Neutrophil (primary cell): ENCODE data around the gene UBE2Q1.

Experiments used
- H3K27ac ChIP-seq: fragments of 200-600 bp; sonication (generic); 2 replicates; pipeline ENCODE4 v1.5.1; 2016; ENCODE audit warnings: mild to moderate bottlenecking, moderate library complexity
- H3K27me3 ChIP-seq: fragments of 200-600 bp; sonication (generic); 2 replicates; pipeline ENCODE4 v1.6.0; 2016; ENCODE audit warnings: mild to moderate bottlenecking
- H3K36me3 ChIP-seq: fragments of 200-600 bp; sonication (generic); 2 replicates; pipeline ENCODE4 v1.5.1; 2017
- H3K4me1 ChIP-seq, 2 experiments: fragments of 200-600 bp in 1 of 2; sonication (generic) in 1 of 2; 1 replicate in 1 of 2; 2 replicates in 1 of 2; pipeline versions ENCODE4 v1.5.1 to v1.6.1; 2013 to 2016; ENCODE audit warnings: low read depth in 1 of 2, low read length in 1 of 2, mild to moderate bottlenecking in 1 of 2, moderate library complexity in 1 of 2; ENCODE audit not compliant: control insufficient read depth in 1 of 2, insufficient read depth in 1 of 2
- H3K4me3 ChIP-seq, 2 experiments: fragments of 200-600 bp in 1 of 2; sonication (generic) in 1 of 2; 1 replicate in 1 of 2; 2 replicates in 1 of 2; pipeline ENCODE4 v1.5.1; 2013 to 2016; ENCODE audit warnings: low read depth in 1 of 2, low read length in 1 of 2, mild to moderate bottlenecking in 1 of 2, moderate library complexity in 1 of 2
- H3K9me3 ChIP-seq: fragments of 200-600 bp; sonication (generic); 2 replicates; pipeline ENCODE4 v1.5.1; 2016
- TF ChIP-seq, protein P1 (sequence below): fragments of 200-600 bp; sonication (generic); IDR thresholded peaks from 2 replicates; pipeline ENCODE4 v1.5.1; 2016; ENCODE audit warnings: antibody characterized with exemption

The UBE2Q1 gene

DNA sequence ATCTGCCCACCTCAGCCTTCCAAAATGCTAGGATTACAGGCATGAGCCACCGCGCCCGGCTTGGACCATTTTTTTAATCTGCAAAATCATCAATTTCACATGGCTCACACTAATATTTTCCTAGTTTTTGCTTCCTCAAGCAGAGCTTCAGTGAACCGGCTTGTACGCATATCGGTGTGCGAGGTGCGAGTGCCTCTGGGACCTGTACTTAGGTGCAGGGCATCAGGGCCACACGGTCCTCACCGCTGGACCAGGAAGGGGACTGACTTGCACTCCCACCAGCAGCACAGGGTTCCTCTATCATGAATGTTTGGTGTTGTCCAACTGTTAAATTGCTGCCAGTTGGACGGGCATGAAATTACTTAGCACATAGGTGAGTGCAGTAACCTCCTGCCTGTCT is 40.8 kb downstream of the UBE2Q1 start:
- no peaks in the 10 kb centered on the region for H3K9me3 ChIP-seq
- H3K4me1 ChIP-seq = no peaks in the 10 kb centered on the region
- peaks cover 6% of the 10 kb centered on the region for H3K27me3 ChIP-seq
- TF ChIP-seq, protein P1, sequence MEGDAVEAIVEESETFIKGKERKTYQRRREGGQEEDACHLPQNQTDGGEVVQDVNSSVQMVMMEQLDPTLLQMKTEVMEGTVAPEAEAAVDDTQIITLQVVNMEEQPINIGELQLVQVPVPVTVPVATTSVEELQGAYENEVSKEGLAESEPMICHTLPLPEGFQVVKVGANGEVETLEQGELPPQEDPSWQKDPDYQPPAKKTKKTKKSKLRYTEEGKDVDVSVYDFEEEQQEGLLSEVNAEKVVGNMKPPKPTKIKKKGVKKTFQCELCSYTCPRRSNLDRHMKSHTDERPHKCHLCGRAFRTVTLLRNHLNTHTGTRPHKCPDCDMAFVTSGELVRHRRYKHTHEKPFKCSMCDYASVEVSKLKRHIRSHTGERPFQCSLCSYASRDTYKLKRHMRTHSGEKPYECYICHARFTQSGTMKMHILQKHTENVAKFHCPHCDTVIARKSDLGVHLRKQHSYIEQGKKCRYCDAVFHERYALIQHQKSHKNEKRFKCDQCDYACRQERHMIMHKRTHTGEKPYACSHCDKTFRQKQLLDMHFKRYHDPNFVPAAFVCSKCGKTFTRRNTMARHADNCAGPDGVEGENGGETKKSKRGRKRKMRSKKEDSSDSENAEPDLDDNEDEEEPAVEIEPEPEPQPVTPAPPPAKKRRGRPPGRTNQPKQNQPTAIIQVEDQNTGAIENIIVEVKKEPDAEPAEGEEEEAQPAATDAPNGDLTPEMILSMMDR = no peak
- H3K36me3 ChIP-seq = no peaks in the 10 kb centered on the region
- no peak overlapping the region for H3K4me3 ChIP-seq
- H3K27ac ChIP-seq = no peak overlapping the region

DNA sequence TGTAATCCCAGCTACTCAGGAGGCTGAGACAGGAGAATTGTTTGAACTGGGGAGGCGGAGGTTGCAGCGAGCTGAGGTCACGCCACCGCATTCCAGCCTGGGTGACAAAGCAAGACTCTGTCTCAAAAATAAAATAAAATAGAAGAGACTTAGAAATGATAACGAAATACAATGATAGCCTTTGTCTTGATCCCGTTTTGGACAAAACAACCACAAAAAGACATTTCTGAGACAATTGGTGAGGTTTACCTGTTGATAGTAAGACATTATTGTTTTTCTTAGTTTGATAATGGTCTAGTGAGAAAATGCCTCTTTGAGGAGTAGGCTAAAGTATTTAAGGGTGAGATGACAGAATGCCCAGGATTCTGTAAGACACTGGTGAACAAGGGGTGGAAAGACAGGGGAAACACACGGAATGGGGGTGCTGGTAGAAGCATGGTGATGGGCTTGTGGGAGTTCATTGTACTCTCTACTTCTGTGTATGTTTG is 44.4 kb downstream of the UBE2Q1 start:
- Histone ChIP-seq H3K36me3 (no peaks in the 10 kb centered on the region), H3K4me3 (no peak overlapping the region), H3K4me1 (no peaks in the 10 kb centered on the region), H3K9me3 (no peaks in the 10 kb centered on the region), H3K27me3 (peaks cover 19% of the 10 kb centered on the region), H3K27ac (no peak overlapping the region)
- TF ChIP-seq, protein P1 = no peak

DNA sequence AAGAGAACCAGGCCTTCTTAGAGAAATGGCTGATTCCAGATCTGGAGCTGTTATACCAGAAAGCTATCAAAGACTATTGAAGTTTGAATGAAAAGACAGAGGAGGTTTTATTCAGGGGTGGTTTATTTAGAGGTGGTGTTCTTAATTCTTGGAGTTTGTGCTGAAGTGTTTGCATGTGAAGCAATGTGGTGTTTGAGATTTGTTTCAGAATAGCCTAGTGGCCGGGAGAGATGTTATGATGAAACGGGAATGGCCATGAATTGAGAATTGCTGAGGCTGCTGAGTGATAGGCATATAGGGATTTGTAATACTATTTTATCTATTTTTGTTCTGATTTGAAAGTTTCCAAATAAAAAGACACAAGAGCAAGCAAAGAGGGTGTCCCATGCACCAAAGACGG is 45.7 kb downstream of the UBE2Q1 start:
- TF ChIP-seq, protein P1 = no peak
- H3K36me3 ChIP-seq = no peaks in the 10 kb centered on the region
- no peak overlapping the region for H3K27ac ChIP-seq
- peaks cover 28% of the 10 kb centered on the region for H3K27me3 ChIP-seq
- H3K4me1 ChIP-seq = no peaks in the 10 kb centered on the region
- no peaks in the 10 kb centered on the region for H3K9me3 ChIP-seq
- H3K4me3 ChIP-seq = no peak overlapping the region

DNA sequence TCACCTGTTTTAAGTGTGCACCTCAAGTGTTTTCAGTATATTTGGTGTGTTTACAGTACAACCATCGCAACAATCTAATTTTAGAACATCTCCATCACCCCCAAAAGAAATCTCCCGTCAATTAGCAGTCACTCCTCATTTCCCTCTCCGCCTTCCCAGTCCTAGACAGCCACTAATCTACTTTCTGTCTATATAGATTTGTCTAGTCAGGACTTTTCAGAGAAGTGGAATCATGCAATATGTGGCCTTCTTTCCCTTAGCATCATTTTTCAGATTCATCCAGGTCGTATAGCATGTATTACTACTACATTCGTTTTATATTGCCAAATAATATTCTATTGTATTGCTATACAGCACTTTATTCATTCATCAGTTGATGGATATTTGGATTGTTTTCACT is 54.6 kb downstream of the UBE2Q1 start:
- no peak overlapping the region for H3K4me3 ChIP-seq
- TF ChIP-seq, protein P1 = no peak
- peaks cover 17 to 27% of the 10 kb centered on the region in 2 experiments for H3K4me1 ChIP-seq
- peaks cover 5% of the 10 kb centered on the region for H3K9me3 ChIP-seq
- H3K27me3 ChIP-seq = peaks cover 98% of the 10 kb centered on the region
- no peak overlapping the region for H3K27ac ChIP-seq
- no peaks in the 10 kb centered on the region for H3K36me3 ChIP-seq

DNA sequence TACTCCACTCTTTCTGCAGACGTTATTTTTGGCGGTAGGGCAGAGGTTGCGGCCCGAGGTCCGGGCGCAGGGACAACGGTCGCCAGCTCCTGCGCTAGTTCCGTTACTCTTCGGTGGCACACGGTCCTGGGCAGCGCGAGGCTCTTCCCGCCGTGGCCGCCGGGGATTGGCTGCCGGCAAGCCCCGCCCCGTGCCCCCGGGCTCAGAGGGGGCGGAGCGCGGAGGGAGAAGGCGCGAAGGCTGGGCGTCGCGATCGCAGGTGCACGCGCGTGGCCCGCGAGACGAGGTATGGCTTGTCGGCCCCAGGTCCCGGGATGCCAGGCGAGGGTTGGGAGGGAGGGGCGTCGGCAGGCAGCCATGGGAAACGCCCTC is 55.7 kb downstream of the UBE2Q1 start:
- Histone ChIP-seq H3K4me3 (peak overlapping the region in 1 of 2 experiments; percentile 36), H3K9me3 (peaks cover 5% of the 10 kb centered on the region), H3K36me3 (no peaks in the 10 kb centered on the region), H3K27ac (no peak overlapping the region), H3K4me1 (peaks cover 17 to 31% of the 10 kb centered on the region in 2 experiments), H3K27me3 (peaks cover 100% of the 10 kb centered on the region)
- TF ChIP-seq, protein P1 = no peak
